Astrocyte (in vitro differentiated cells and primary cell): ENCODE measurements around the gene SMOC2.

Experiments used
- EZH2 ChIP-seq: IDR thresholded peaks from 2 replicates; pipeline ENCODE4 v1.6.1; 2012; ENCODE audit warnings: mild to moderate bottlenecking, low read length, inconsistent platforms; ENCODE audit not compliant: insufficient read depth
- TF ChIP-seq, protein P1 (sequence below): IDR thresholded peaks from 2 replicates; pipeline ENCODE4 v1.5.1; 2011; ENCODE audit warnings: low read depth, mild to moderate bottlenecking, inconsistent platforms, low read length, moderate library complexity; ENCODE audit not compliant: insufficient read depth

DNA sequence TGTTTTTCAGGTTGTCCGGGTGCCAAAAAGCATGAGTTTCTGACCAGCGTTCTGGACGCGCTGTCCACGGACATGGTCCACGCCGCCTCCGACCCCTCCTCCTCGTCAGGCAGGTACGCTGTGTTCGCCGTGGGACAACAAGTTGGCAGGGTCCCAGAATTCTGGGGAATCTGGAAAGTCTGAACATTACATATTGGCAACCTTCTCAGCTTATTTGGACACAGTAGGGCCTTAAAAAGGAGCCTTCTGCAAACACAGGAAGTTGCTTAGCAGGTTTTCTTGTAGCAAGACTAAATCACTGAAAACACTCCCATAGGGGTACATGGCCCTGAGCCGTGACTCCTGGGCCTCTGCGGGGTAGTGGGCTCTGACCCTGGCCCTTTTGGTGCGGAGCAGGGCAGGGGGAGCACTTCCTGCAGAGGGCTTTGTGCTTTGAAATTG lies 209.7 kb downstream of the SMOC2 start:
- no peak for TF ChIP-seq EZH2
- TF ChIP-seq, protein P1, sequence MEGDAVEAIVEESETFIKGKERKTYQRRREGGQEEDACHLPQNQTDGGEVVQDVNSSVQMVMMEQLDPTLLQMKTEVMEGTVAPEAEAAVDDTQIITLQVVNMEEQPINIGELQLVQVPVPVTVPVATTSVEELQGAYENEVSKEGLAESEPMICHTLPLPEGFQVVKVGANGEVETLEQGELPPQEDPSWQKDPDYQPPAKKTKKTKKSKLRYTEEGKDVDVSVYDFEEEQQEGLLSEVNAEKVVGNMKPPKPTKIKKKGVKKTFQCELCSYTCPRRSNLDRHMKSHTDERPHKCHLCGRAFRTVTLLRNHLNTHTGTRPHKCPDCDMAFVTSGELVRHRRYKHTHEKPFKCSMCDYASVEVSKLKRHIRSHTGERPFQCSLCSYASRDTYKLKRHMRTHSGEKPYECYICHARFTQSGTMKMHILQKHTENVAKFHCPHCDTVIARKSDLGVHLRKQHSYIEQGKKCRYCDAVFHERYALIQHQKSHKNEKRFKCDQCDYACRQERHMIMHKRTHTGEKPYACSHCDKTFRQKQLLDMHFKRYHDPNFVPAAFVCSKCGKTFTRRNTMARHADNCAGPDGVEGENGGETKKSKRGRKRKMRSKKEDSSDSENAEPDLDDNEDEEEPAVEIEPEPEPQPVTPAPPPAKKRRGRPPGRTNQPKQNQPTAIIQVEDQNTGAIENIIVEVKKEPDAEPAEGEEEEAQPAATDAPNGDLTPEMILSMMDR, result no peak
